ENCODE measurements around the gene KIF7. TPM values are rescaled to one million over a fixed set of nuclear protein-coding genes. Genes with fewer than 3 reads are reported as not detected.

The KIF7 gene
- total and polyA plus RNA-seq, 2 donors from 2014 or later, result 1.4 to 4.2 TPM

DNA sequence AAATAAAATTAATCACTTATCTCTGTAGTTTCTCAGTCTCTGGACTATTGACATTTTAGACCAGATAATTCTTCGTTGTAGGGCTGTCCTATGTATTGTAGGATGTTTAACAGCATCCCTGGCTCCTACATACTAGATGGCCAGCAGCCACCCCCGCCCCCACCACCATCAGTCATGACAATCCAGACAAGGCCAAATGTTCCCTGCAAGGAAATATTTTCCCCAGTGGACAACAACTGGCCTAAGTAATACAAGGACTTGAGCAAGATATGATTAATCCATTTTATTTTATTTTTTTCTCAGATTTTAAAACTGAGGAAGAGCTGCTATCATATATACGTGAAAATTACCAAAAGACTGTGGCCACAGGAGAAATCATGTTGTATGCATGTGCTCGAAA, 56.2 kb downstream of the KIF7 start:
- FAIRE-seq (no peak), DNase-seq (no peak)
- no peaks in the 10 kb centered on the region for H3K4me1 ChIP-seq (ENCODE audit: control insufficient read depth in 2 of 3, insufficient read depth in 2 of 3, low read depth in 1 of 3, low read length in 3 of 3)
- no peaks in the 10 kb centered on the region for H3K27me3 ChIP-seq (ENCODE audit: control insufficient read depth, insufficient read depth, low read length)
- no peaks in the 10 kb centered on the region for H3K36me3 ChIP-seq (ENCODE audit: control insufficient read depth in 2 of 3, insufficient read depth in 3 of 3, low read length in 3 of 3)
- H3K4me3 ChIP-seq (ENCODE audit: low read length in 3 of 3), result no peak overlapping the region
- intact Hi-C loops (cut with DNase I), result no loop called here
- no peak overlapping the region for H3K27ac ChIP-seq (ENCODE audit: low read depth in 2 of 2, low read length in 2 of 2)
- TF ChIP-seq, protein P1, sequence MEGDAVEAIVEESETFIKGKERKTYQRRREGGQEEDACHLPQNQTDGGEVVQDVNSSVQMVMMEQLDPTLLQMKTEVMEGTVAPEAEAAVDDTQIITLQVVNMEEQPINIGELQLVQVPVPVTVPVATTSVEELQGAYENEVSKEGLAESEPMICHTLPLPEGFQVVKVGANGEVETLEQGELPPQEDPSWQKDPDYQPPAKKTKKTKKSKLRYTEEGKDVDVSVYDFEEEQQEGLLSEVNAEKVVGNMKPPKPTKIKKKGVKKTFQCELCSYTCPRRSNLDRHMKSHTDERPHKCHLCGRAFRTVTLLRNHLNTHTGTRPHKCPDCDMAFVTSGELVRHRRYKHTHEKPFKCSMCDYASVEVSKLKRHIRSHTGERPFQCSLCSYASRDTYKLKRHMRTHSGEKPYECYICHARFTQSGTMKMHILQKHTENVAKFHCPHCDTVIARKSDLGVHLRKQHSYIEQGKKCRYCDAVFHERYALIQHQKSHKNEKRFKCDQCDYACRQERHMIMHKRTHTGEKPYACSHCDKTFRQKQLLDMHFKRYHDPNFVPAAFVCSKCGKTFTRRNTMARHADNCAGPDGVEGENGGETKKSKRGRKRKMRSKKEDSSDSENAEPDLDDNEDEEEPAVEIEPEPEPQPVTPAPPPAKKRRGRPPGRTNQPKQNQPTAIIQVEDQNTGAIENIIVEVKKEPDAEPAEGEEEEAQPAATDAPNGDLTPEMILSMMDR (IDR thresholded peaks at IDR 0.05; ENCODE audit: borderline replicate concordance, extremely low read depth, insufficient read depth), result no peak
- H3K9ac ChIP-seq (ENCODE audit: low read length in 3 of 3), result no peak overlapping the region
- no peaks in the 10 kb centered on the region for H3K9me3 ChIP-seq (ENCODE audit: control insufficient read depth in 2 of 3, insufficient read depth in 1 of 3, low read length in 3 of 3)

DNA sequence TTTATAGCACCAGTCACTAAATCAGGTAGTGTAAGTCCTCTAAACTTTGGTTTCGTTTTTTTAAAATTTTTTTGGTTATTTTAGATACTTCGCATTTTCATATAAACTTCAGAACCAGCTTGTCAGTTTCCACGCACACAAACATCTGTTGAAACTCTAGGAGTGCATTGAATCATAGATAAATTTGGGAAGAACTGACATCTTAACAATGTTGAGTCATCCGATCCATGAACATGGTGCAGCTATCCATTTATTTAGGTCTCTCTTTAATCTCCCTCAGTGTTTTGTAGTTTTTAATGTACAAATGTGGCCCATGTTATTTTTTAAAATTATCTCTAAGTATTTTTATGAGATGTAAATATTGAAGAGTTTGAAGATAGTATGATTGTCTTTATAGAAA, 62.2 kb downstream of the KIF7 start:
- TF ChIP-seq, protein P1 (IDR thresholded peaks at IDR 0.05; ENCODE audit: borderline replicate concordance, extremely low read depth, insufficient read depth), result no peak
- H3K36me3 ChIP-seq (ENCODE audit: control insufficient read depth in 2 of 3, insufficient read depth in 3 of 3, low read length in 3 of 3), result no peaks in the 10 kb centered on the region
- H3K9ac ChIP-seq (ENCODE audit: low read length in 3 of 3), result no peak overlapping the region
- H3K9me3 ChIP-seq (ENCODE audit: control insufficient read depth in 2 of 3, insufficient read depth in 1 of 3, low read length in 3 of 3), result no peaks in the 10 kb centered on the region
- intact Hi-C loops (cut with DNase I), result no loop called here
- H3K4me3 ChIP-seq (ENCODE audit: low read length in 3 of 3), result no peak overlapping the region
- DNase-seq (no peak), FAIRE-seq (no peak)
- no peaks in the 10 kb centered on the region for H3K4me1 ChIP-seq (ENCODE audit: control insufficient read depth in 2 of 3, insufficient read depth in 2 of 3, low read depth in 1 of 3, low read length in 3 of 3)
- no peaks in the 10 kb centered on the region for H3K27me3 ChIP-seq (ENCODE audit: control insufficient read depth, insufficient read depth, low read length)
- no peak overlapping the region for H3K27ac ChIP-seq (ENCODE audit: low read depth in 2 of 2, low read length in 2 of 2)

- Histone ChIP-seq H3K4me3 (ENCODE audit: low read length in 3 of 3) (no peak overlapping the region), H3K27ac (ENCODE audit: low read depth in 2 of 2, low read length in 2 of 2) (no peak overlapping the region), H3K27me3 (ENCODE audit: control insufficient read depth, insufficient read depth, low read length) (no peaks in the 10 kb centered on the region), H3K4me1 (ENCODE audit: control insufficient read depth in 2 of 3, insufficient read depth in 2 of 3, low read depth in 1 of 3, low read length in 3 of 3) (no peaks in the 10 kb centered on the region), H3K9me3 (ENCODE audit: control insufficient read depth in 2 of 3, insufficient read depth in 1 of 3, low read length in 3 of 3) (no peaks in the 10 kb centered on the region), H3K9ac (ENCODE audit: low read length in 3 of 3) (no peak overlapping the region), H3K36me3 (ENCODE audit: control insufficient read depth in 2 of 3, insufficient read depth in 3 of 3, low read length in 3 of 3) (no peaks in the 10 kb centered on the region)
- no peak for DNase-seq
- FAIRE-seq, result no peak
- intact Hi-C loops (cut with DNase I), result no loop called here
- TF ChIP-seq, protein P1 (IDR thresholded peaks at IDR 0.05; ENCODE audit: borderline replicate concordance, extremely low read depth, insufficient read depth), result no peak
Observed at GRCh38 chr15:89591834-89592233, 63.4 kb downstream of the KIF7 start.

- H3K36me3 ChIP-seq (ENCODE audit: control insufficient read depth in 2 of 3, insufficient read depth in 3 of 3, low read length in 3 of 3), result peaks cover 0 to 2% (median 0%) of the 10 kb centered on the region in 3 donors
- no peak for FAIRE-seq
- intact Hi-C loops (cut with DNase I), result no loop called here
- no peak for DNase-seq
- H3K4me1 ChIP-seq (ENCODE audit: control insufficient read depth in 2 of 3, insufficient read depth in 2 of 3, low read depth in 1 of 3, low read length in 3 of 3), result no peaks in the 10 kb centered on the region
- TF ChIP-seq, protein P1 (IDR thresholded peaks at IDR 0.05; ENCODE audit: borderline replicate concordance, extremely low read depth, insufficient read depth), result no peak
- no peaks in the 10 kb centered on the region for H3K27me3 ChIP-seq (ENCODE audit: control insufficient read depth, insufficient read depth, low read length)
- no peak overlapping the region for H3K4me3 ChIP-seq (ENCODE audit: low read length in 3 of 3)
- no peak overlapping the region for H3K9ac ChIP-seq (ENCODE audit: low read length in 3 of 3)
- no peak overlapping the region for H3K27ac ChIP-seq (ENCODE audit: low read depth in 2 of 2, low read length in 2 of 2)
- no peaks in the 10 kb centered on the region for H3K9me3 ChIP-seq (ENCODE audit: control insufficient read depth in 2 of 3, insufficient read depth in 1 of 3, low read length in 3 of 3)
Observed at GRCh38 chr15:89587955-89588354, 67.3 kb downstream of the KIF7 start.

Measured in kidney (tissue), 14 donors.